HepG2 (cell line): Measurements from ENCODE around the gene CXADR. TPM values are rescaled to one million over a fixed set of nuclear protein-coding genes. Genes with fewer than 3 reads are reported as not detected.
A peak's percentile ranks its signal among the peaks of the same experiment; 100 is the strongest.

Experiments used
- FOXK1 ChIP-seq: sonication (generic); formaldehyde crosslinking; IDR thresholded peaks from 2 replicates; pipeline ENCODE4 v1.4.0; 2020; ENCODE audit warnings: low read depth, missing genetic modification reagents, borderline replicate concordance
- GFI1 ChIP-seq: sonication (generic); formaldehyde crosslinking; IDR thresholded peaks from 2 replicates; pipeline ENCODE4 v1.5.0; 2020; ENCODE audit warnings: missing genetic modification reagents, mild to moderate bottlenecking, borderline replicate concordance
- GPN1 ChIP-seq: sonication (generic); formaldehyde crosslinking; IDR thresholded peaks from 2 replicates; pipeline ENCODE4 v1.5.1; 2020; ENCODE audit warnings: missing genetic modification reagents, borderline replicate concordance
- HNRNPL ChIP-seq: fragments of 200-400 bp; formaldehyde crosslinking; IDR thresholded peaks from 2 replicates; pipeline ENCODE4 v1.6.1; 2017; ENCODE audit warnings: mild to moderate bottlenecking, low read depth, low read length
- JDP2 ChIP-seq: sonication (generic); formaldehyde crosslinking; IDR thresholded peaks from 2 replicates; pipeline ENCODE4 v1.8.1; 2022; ENCODE audit warnings: missing genetic modification reagents, borderline replicate concordance
- KDM4B ChIP-seq: sonication (generic); formaldehyde crosslinking; IDR thresholded peaks from 2 replicates; pipeline ENCODE4 v1.4.0; 2020; ENCODE audit warnings: missing genetic modification reagents
- NFKB2 ChIP-seq: sonication (generic); formaldehyde crosslinking; IDR thresholded peaks from 2 replicates; pipeline ENCODE4 v1.4.0; 2020; ENCODE audit warnings: missing genetic modification reagents, borderline replicate concordance
- U2AF1 ChIP-seq: fragments of 200-400 bp; formaldehyde crosslinking; optimal IDR thresholded peaks from 2 replicates; pipeline ENCODE3; 2017; ENCODE audit warnings: mild to moderate bottlenecking, low read depth, low read length
- ZBTB1 ChIP-seq: sonication (generic); formaldehyde crosslinking; IDR thresholded peaks from 2 replicates; pipeline ENCODE4 v1.4.0; 2020; ENCODE audit warnings: missing genetic modification reagents, borderline replicate concordance
- ZBTB7A ChIP-seq: sonication (generic); formaldehyde crosslinking; IDR thresholded peaks from 2 replicates; pipeline ENCODE4 v1.8.0; 2022; ENCODE audit warnings: mild to moderate bottlenecking, missing genetic modification reagents
- ZNF224 ChIP-seq: sonication (generic); formaldehyde crosslinking; IDR thresholded peaks from 2 replicates; pipeline ENCODE4 v1.5.0; 2020; ENCODE audit warnings: mild to moderate bottlenecking, missing genetic modification reagents
- ZNF317 ChIP-seq: sonication (generic); formaldehyde crosslinking; IDR thresholded peaks from 2 replicates; pipeline ENCODE4 v1.5.0; 2020; ENCODE audit warnings: mild to moderate bottlenecking, missing genetic modification reagents
- ZNF333 ChIP-seq: sonication (generic); formaldehyde crosslinking; IDR thresholded peaks from 2 replicates; pipeline ENCODE4 v1.4.0; 2020; ENCODE audit warnings: mild to moderate bottlenecking, missing genetic modification reagents, borderline replicate concordance
- polyA plus RNA-seq, 8 experiments: library from polyadenylated mRNA; depleted of rRNA in 3 of 8; stranded (reverse) in 7 of 8; unstranded in 1 of 8; fragments of >200 nt; fragmentation: Illumina TruSeq in 4 of 8; extraction: Trizol in 4 of 8; gene quantifications; 2 replicates each; pipeline versions ENCODE4 v1.2.1 to v1.2.3, GENCODE V29; 2011 to 2016; ENCODE audit warnings: low read depth in 4 of 8, missing spikeins in 1 of 8, mixed read lengths in 1 of 8; ENCODE audit not compliant: insufficient read depth in 1 of 8
- total RNA-seq, 5 experiments: library from RNA; depleted of rRNA; stranded (reverse); fragments of >200 nt; fragmentation: Illumina TruSeq; extraction: Trizol; gene quantifications; 2 replicates each; pipeline ENCODE4 v1.2.3, GENCODE V29; 2016; ENCODE audit warnings: low read depth in 1 of 5
- TF ChIP-seq, protein P1 (sequence below): sonication (generic); formaldehyde crosslinking; IDR thresholded peaks from 2 replicates; pipeline ENCODE4 v1.5.0; 2020; ENCODE audit warnings: mild to moderate bottlenecking, missing genetic modification reagents, borderline replicate concordance
- TF ChIP-seq, protein P2 (sequence below): conservative IDR thresholded peaks from 2 replicates; pipeline ENCODE4 v1.6.1; 2018; ENCODE audit warnings: missing genetic modification reagents
- TF ChIP-seq, protein P3 (sequence below), 2 experiments: fragments of 450-650 bp in 1 of 2; sonication (generic) in 1 of 2; formaldehyde crosslinking; IDR thresholded peaks; 2 replicates each; pipeline versions ENCODE4 v1.5.0 to v1.8.0; 2020 to 2022; ENCODE audit warnings: mild to moderate bottlenecking in 1 of 2, missing genetic modification reagents in 1 of 2
- TF ChIP-seq, protein P4 (sequence below): sonication (generic); formaldehyde crosslinking; IDR thresholded peaks from 2 replicates; pipeline ENCODE4 v1.4.0; 2020; ENCODE audit warnings: mild to moderate bottlenecking, missing genetic modification reagents
- TF ChIP-seq, protein P5 (sequence below): sonication (generic); formaldehyde crosslinking; IDR thresholded peaks from 2 replicates; pipeline ENCODE4 v1.4.0; 2020; ENCODE audit warnings: missing genetic modification reagents

The CXADR gene
- total and polyA plus RNA-seq, 2 of the 13 experiments (the other 11 are each of a cell fraction or from before 2014, with no cell fraction given): 86.8 to 110 TPM

DNA sequence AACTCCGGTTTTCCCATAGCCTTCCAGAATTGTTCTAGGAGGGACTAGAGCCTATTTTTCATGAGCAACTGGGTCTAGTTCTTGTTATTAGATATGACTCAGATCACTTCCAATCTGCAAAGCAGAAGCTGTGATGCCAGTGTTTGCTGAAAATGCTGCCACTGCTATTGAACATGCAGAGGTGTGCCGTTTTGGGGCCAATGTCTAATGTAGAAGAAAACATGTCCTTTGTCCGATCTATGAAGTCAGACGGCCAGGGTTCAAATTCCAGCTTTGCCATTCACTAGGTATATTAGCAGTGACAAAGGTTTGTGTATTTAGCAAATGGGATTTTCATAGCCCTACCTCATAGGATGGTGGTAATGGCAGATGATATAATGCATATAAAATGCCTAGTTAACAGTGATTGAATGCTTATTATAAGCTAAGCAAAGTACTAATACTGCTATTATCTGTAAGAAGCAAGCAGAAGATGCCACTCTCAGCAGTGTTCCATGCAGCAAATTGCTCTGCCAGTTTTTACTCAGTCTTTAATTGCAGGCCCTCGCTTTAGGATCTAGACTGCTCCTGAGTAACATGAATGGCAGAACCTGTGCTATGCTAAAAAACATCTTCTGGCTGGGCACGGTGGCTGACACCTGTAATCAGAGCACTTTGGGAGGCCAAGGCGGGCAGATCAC lies 40.1 kb upstream of the CXADR start (continued):
- peak; percentile 55; the same call in 1 of the 2 replicates for TF ChIP-seq FOXK1 (CRISPR knock-in tag)
- TF ChIP-seq, protein P1, sequence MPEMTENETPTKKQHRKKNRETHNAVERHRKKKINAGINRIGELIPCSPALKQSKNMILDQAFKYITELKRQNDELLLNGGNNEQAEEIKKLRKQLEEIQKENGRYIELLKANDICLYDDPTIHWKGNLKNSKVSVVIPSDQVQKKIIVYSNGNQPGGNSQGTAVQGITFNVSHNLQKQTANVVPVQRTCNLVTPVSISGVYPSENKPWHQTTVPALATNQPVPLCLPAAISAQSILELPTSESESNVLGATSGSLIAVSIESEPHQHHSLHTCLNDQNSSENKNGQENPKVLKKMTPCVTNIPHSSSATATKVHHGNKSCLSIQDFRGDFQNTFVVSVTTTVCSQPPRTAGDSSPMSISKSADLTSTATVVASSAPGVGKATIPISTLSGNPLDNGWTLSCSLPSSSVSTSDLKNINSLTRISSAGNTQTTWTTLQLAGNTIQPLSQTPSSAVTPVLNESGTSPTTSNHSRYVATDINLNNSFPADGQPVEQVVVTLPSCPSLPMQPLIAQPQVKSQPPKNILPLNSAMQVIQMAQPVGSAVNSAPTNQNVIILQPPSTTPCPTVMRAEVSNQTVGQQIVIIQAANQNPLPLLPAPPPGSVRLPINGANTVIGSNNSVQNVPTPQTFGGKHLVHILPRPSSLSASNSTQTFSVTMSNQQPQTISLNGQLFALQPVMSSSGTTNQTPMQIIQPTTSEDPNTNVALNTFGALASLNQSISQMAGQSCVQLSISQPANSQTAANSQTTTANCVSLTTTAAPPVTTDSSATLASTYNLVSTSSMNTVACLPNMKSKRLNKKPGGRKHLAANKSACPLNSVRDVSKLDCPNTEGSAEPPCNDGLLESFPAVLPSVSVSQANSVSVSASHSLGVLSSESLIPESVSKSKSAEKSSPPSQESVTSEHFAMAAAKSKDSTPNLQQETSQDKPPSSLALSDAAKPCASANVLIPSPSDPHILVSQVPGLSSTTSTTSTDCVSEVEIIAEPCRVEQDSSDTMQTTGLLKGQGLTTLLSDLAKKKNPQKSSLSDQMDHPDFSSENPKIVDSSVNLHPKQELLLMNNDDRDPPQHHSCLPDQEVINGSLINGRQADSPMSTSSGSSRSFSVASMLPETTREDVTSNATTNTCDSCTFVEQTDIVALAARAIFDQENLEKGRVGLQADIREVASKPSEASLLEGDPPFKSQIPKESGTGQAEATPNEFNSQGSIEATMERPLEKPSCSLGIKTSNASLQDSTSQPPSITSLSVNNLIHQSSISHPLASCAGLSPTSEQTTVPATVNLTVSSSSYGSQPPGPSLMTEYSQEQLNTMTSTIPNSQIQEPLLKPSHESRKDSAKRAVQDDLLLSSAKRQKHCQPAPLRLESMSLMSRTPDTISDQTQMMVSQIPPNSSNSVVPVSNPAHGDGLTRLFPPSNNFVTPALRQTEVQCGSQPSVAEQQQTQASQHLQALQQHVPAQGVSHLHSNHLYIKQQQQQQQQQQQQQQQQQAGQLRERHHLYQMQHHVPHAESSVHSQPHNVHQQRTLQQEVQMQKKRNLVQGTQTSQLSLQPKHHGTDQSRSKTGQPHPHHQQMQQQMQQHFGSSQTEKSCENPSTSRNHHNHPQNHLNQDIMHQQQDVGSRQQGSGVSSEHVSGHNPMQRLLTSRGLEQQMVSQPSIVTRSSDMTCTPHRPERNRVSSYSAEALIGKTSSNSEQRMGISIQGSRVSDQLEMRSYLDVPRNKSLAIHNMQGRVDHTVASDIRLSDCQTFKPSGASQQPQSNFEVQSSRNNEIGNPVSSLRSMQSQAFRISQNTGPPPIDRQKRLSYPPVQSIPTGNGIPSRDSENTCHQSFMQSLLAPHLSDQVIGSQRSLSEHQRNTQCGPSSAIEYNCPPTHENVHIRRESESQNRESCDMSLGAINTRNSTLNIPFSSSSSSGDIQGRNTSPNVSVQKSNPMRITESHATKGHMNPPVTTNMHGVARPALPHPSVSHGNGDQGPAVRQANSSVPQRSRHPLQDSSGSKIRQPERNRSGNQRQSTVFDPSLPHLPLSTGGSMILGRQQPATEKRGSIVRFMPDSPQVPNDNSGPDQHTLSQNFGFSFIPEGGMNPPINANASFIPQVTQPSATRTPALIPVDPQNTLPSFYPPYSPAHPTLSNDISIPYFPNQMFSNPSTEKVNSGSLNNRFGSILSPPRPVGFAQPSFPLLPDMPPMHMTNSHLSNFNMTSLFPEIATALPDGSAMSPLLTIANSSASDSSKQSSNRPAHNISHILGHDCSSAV: no peak
- TF ChIP-seq ZNF224 (CRISPR knock-in tag): no peak
- TF ChIP-seq, protein P2, sequence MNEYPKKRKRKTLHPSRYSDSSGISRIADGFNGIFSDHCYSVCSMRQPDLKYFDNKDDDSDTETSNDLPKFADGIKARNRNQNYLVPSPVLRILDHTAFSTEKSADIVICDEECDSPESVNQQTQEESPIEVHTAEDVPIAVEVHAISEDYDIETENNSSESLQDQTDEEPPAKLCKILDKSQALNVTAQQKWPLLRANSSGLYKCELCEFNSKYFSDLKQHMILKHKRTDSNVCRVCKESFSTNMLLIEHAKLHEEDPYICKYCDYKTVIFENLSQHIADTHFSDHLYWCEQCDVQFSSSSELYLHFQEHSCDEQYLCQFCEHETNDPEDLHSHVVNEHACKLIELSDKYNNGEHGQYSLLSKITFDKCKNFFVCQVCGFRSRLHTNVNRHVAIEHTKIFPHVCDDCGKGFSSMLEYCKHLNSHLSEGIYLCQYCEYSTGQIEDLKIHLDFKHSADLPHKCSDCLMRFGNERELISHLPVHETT (CRISPR knock-in tag): no peak; the same call in 1 of the 2 replicates
- no peak for TF ChIP-seq ZBTB1
- no peak for TF ChIP-seq JDP2
- TF ChIP-seq U2AF1: no peak
- TF ChIP-seq, protein P3, sequence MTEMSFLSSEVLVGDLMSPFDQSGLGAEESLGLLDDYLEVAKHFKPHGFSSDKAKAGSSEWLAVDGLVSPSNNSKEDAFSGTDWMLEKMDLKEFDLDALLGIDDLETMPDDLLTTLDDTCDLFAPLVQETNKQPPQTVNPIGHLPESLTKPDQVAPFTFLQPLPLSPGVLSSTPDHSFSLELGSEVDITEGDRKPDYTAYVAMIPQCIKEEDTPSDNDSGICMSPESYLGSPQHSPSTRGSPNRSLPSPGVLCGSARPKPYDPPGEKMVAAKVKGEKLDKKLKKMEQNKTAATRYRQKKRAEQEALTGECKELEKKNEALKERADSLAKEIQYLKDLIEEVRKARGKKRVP (CRISPR knock-in tag; IDR thresholded peaks at IDR 0.05): peak in 1 of 2 experiments; percentile 68; a peak in 1 of 4 replicates
- TF ChIP-seq KDM4B (CRISPR knock-in tag): no peak
- TF ChIP-seq NFKB2 (CRISPR knock-in tag): no peak
- TF ChIP-seq GFI1 (CRISPR knock-in tag): peak; percentile 84
- no peak for TF ChIP-seq ZBTB7A (CRISPR knock-in tag)
- TF ChIP-seq ZNF333: no peak
- TF ChIP-seq, protein P4, sequence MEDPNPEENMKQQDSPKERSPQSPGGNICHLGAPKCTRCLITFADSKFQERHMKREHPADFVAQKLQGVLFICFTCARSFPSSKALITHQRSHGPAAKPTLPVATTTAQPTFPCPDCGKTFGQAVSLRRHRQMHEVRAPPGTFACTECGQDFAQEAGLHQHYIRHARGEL (CRISPR knock-in tag): no peak
- TF ChIP-seq ZNF317 (CRISPR knock-in tag): peak; percentile 90
- TF ChIP-seq, protein P5, sequence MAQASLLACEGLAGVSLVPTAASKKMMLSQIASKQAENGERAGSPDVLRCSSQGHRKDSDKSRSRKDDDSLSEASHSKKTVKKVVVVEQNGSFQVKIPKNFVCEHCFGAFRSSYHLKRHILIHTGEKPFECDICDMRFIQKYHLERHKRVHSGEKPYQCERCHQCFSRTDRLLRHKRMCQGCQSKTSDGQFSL (CRISPR knock-in tag): no peak
- TF ChIP-seq GPN1 (CRISPR knock-in tag): no peak
- TF ChIP-seq HNRNPL: no peak
